ENCODE measurements around the gene UBC.

UBC gene

GRCh38 chr12:124898200-124898922, 16.1 kb downstream of the UBC start:
- POLR2A ChIA-PET = no interaction called here
- TF ChIP-seq ZBTB20 (tag by site-specific recombination; IDR thresholded peaks at IDR 0.05) (peak; percentile 75), ZNF600 (tag by site-specific recombination; IDR thresholded peaks at IDR 0.05) (peak; percentile 73), ZNF623 (tag by site-specific recombination; IDR thresholded peaks at IDR 0.05) (0 out of 2 replicates have a peak, but pooled peaks have one; percentile 13), MEIS1 (CRISPR knock-in tag; IDR thresholded peaks at IDR 0.05; ENCODE audit: borderline replicate concordance) (no peak), ZNF654 (tag by site-specific recombination; IDR thresholded peaks at IDR 0.05; ENCODE audit: low read depth) (peak; percentile 4; the same call in 1 of the 2 replicates), ZBTB10 (tag by site-specific recombination; IDR thresholded peaks at IDR 0.05) (peak; percentile 23; the same call in 1 of the 2 replicates), ZBTB8A (tag by site-specific recombination; IDR thresholded peaks at IDR 0.05) (no peak), ZNF366 (tag by site-specific recombination; conservative IDR thresholded peaks at IDR 0.05) (peak; percentile 30; the same call in 1 of the 2 replicates), HIC1 (tag by site-specific recombination; IDR thresholded peaks at IDR 0.05) (peak; percentile 67; the same call in 1 of the 2 replicates), PRDM10 (tag by site-specific recombination; IDR thresholded peaks at IDR 0.05) (0 out of 2 replicates have a peak, but pooled peaks have one; percentile 34), ZNF837 (tag by site-specific recombination; IDR thresholded peaks at IDR 0.05) (no peak), HOXA7 (CRISPR knock-in tag; IDR thresholded peaks at IDR 0.05; ENCODE audit: borderline replicate concordance) (no peak), CTCF (tag by site-specific recombination; IDR thresholded peaks at IDR 0.05) (peak; percentile 93)
- Histone ChIP-seq H3K27ac (ENCODE audit: extremely low read depth, low read depth, low read length) (no peak overlapping the region), H3K9me3 (ENCODE audit: control insufficient read depth, insufficient read depth, low read depth, low read length) (no peaks in the 10 kb centered on the region), H3K4me3 (ENCODE audit: low read depth, low read length) (no peak overlapping the region), H3K36me3 (ENCODE audit: control insufficient read depth in 2 of 2, insufficient read depth in 1 of 2, low read length in 2 of 2) (no peaks in the 10 kb centered on the region), H3K4me1 (ENCODE audit: control insufficient read depth, insufficient read depth, low read length) (no peaks in the 10 kb centered on the region)
- CTCF ChIA-PET = interaction anchor here (0.7 to 1.0 kb wide), 2 partner anchors 28 to 127 kb away, joined by 3 read pairs; no protein-coding TSS in a partner anchor

- ChIA-PET POLR2A (no interaction called here), CTCF (interaction anchor here (1.2 kb wide), 1 partner anchor 10 kb away, joined by 5 read pairs; no protein-coding TSS in a partner anchor)
- Histone ChIP-seq H3K27ac (ENCODE audit: extremely low read depth, low read depth, low read length) (no peak overlapping the region), H3K36me3 (ENCODE audit: control insufficient read depth in 2 of 2, insufficient read depth in 1 of 2, low read length in 2 of 2) (no peaks in the 10 kb centered on the region), H3K9me3 (ENCODE audit: control insufficient read depth, insufficient read depth, low read depth, low read length) (no peaks in the 10 kb centered on the region), H3K4me3 (ENCODE audit: low read depth, low read length) (no peak overlapping the region), H3K4me1 (ENCODE audit: control insufficient read depth, insufficient read depth, low read length) (no peaks in the 10 kb centered on the region)
- TF ChIP-seq ZNF362 (tag by site-specific recombination; IDR thresholded peaks at IDR 0.05) (no peak), ZNF623 (tag by site-specific recombination; IDR thresholded peaks at IDR 0.05) (peak; percentile 95), KLF17 (tag by site-specific recombination; IDR thresholded peaks at IDR 0.05) (no peak)
Measured at GRCh38 chr12:124896461-124896860, 18.0 kb downstream of the UBC start.

Measured in HEK293 (cell line).